HCT116 (cell line): ENCODE results near the gene SANBR. TPM values are rescaled to one million over a fixed set of nuclear protein-coding genes. Genes with fewer than 3 reads are reported as not detected.

ENCODE experiments used
- ATAC-seq: fragments of 200-7000 bp; cut with Tn5 transposase; 2 replicates; pipeline ENCODE4 v1.9.1; 2020; ENCODE audit warnings: mild to moderate bottlenecking, moderate library complexity
- BruUV-seq: library from RNA; stranded (reverse); fragments of 400-500 nt; replicated peaks from 2 replicates; lab custom pipeline; 2021; lab: Mats Ljungman, UMichigan
- CTCF ChIA-PET: fragments of 300-600 bp; sonication (Branson Sonifier 250); formaldehyde crosslinking; loops from one replicate; lab custom pipeline; 2021; ENCODE audit warnings: antibody characterized with exemption; lab: Charles Lee
- POLR2A ChIA-PET: fragments of 300-600, 350-600 bp; sonication (Branson Sonifier 250); formaldehyde crosslinking; loops from one replicate; lab custom pipeline; 2021; ENCODE audit warnings: antibody characterized with exemption; lab: Charles Lee
- RAD21 ChIA-PET, 2 experiments: fragments of 300-600 bp; sonication (Branson Sonifier 250); formaldehyde crosslinking; loops; one replicate each; lab custom pipeline; 2023; ENCODE audit warnings: low total read pairs in 2 of 2; ENCODE audit not compliant: uncharacterized antibody in 2 of 2, unreplicated experiment in 2 of 2, low non-redundant PET in 1 of 2; lab: Charles Lee
- DNase-seq: peaks from one replicate; pipeline ENCODE4 v3.0.0-alpha.2; 2010; ENCODE audit warnings: low read depth, low spot score
- H2AFZ ChIP-seq: fragments of 200-600 bp; shearing (Covaris generic), sonication (generic); 2 replicates; pipeline ENCODE4 v1.6.1; 2017; ENCODE audit warnings: low read depth, mixed run types, mixed read lengths, antibody characterized with exemption, low read length; ENCODE audit not compliant: poor library complexity, severe bottlenecking
- H3K27ac ChIP-seq: 2 replicates; pipeline ENCODE4 v1.5.1; 2012; ENCODE audit warnings: low read depth, low read length
- H3K27me3 ChIP-seq: fragments of 200-600 bp; sonication (generic); 2 replicates; pipeline ENCODE4 v1.6.1; 2016; ENCODE audit warnings: mixed run types, low read length, mixed read lengths; ENCODE audit not compliant: insufficient read depth
- H3K36me3 ChIP-seq, 2 experiments: fragments of 200-500 bp in 1 of 2; fragments of 200-600 bp in 1 of 2; sonication (Bioruptor generic) in 1 of 2; sonication (generic) in 1 of 2; 2 replicates each; pipeline versions ENCODE4 v1.5.1 to v1.6.1; 2014 to 2016; ENCODE audit warnings: low read length in 2 of 2, inconsistent platforms in 1 of 2, mixed read lengths in 1 of 2, mixed run types in 1 of 2; ENCODE audit not compliant: insufficient read depth in 2 of 2, control insufficient read depth in 1 of 2
- H3K4me1 ChIP-seq, 2 experiments: fragments of 200-600 bp in 1 of 2; sonication (generic) in 1 of 2; 2 replicates each; pipeline versions ENCODE4 v1.5.1 to v1.6.1; 2012 to 2017; ENCODE audit warnings: low read length in 2 of 2, inconsistent platforms in 1 of 2, mild to moderate bottlenecking in 1 of 2, mixed read lengths in 1 of 2, mixed run types in 1 of 2, moderate library complexity in 1 of 2; ENCODE audit not compliant: insufficient read depth in 2 of 2, control insufficient read depth in 1 of 2
- H3K4me2 ChIP-seq: fragments of 200-600 bp; sonication (generic); 2 replicates; pipeline ENCODE4 v1.6.1; 2017; ENCODE audit warnings: mixed run types, low read length, mixed read lengths
- H3K4me3 ChIP-seq, 2 experiments: fragments of 200-600 bp in 1 of 2; sonication (generic) in 1 of 2; replicated peaks in 1 of 2; 2 replicates each; pipeline ENCODE4 v1.5.1; 2011 to 2016; ENCODE audit warnings: low read length in 2 of 2, control low read depth in 1 of 2, low read depth in 1 of 2, mild to moderate bottlenecking in 1 of 2, mixed read lengths in 1 of 2, mixed run types in 1 of 2
- H3K79me2 ChIP-seq: fragments of 200-600 bp; sonication (generic); 2 replicates; pipeline ENCODE4 v1.6.1; 2017; ENCODE audit warnings: mild to moderate bottlenecking, mixed run types, low read length, moderate library complexity, mixed read lengths; ENCODE audit not compliant: insufficient read depth
- H3K9ac ChIP-seq: fragments of 200-600 bp; sonication (generic); 2 replicates; pipeline ENCODE4 v1.6.1; 2016; ENCODE audit warnings: low read length, mixed read lengths
- H3K9me2 ChIP-seq: fragments of 200-600 bp; sonication (generic), shearing (Covaris generic); 2 replicates; pipeline ENCODE4 v1.6.1; 2017; ENCODE audit warnings: mixed run types, mild to moderate bottlenecking, moderate library complexity; ENCODE audit not compliant: insufficient read depth
- H3K9me3 ChIP-seq, 2 experiments: fragments of 200-500 bp in 1 of 2; fragments of 200-600 bp in 1 of 2; sonication (Bioruptor generic) in 1 of 2; sonication (generic) in 1 of 2; 2 replicates each; pipeline ENCODE4 v1.6.1; 2014 to 2017; ENCODE audit warnings: low read length in 2 of 2, mixed read lengths in 2 of 2, inconsistent platforms in 1 of 2, low read depth in 1 of 2, mild to moderate bottlenecking in 1 of 2, mixed run types in 1 of 2, moderate library complexity in 1 of 2; ENCODE audit not compliant: control insufficient read depth in 1 of 2, insufficient read depth in 1 of 2
- H4K20me1 ChIP-seq: fragments of 200-600 bp; sonication (generic), shearing (Covaris generic); 2 replicates; pipeline ENCODE4 v1.6.1; 2017; ENCODE audit warnings: mixed run types, mild to moderate bottlenecking, moderate library complexity; ENCODE audit not compliant: insufficient read depth
- CBX3 ChIP-seq: IDR thresholded peaks from 2 replicates; pipeline ENCODE4 v1.6.1; 2012; ENCODE audit warnings: low read depth
- CTCF ChIP-seq, 3 experiments: fragments of 200-600 bp in 1 of 3; sonication (generic) in 1 of 3; IDR thresholded peaks in 2 of 3; conservative IDR thresholded peaks in 1 of 3; 2 replicates each; pipeline ENCODE4 v1.5.1; 2012 to 2017; ENCODE audit warnings: low read depth in 2 of 3, low read length in 2 of 3, antibody characterized with exemption in 1 of 3, borderline replicate concordance in 1 of 3, control low read depth in 1 of 3, mild to moderate bottlenecking in 1 of 3, mixed read lengths in 1 of 3, mixed run types in 1 of 3, moderate library complexity in 1 of 3; ENCODE audit not compliant: insufficient read depth in 1 of 3
- EGR1 ChIP-seq: IDR thresholded peaks from 2 replicates; pipeline ENCODE4 v1.6.1; 2012; ENCODE audit warnings: low read depth
- ELF1 ChIP-seq: IDR thresholded peaks from 2 replicates; pipeline ENCODE4 v1.6.1; 2012; ENCODE audit warnings: low read depth, borderline replicate concordance
- EZH2phosphoT487 ChIP-seq: fragments of 200-600 bp; IDR thresholded peaks from 2 replicates; pipeline ENCODE4 v1.6.1; 2018; ENCODE audit warnings: antibody characterized with exemption, borderline replicate concordance
- FOSL1 ChIP-seq: IDR thresholded peaks from 2 replicates; pipeline ENCODE4 v1.6.1; 2012; ENCODE audit warnings: low read depth
- MAX ChIP-seq: IDR thresholded peaks from 2 replicates; pipeline ENCODE4 v1.6.1; 2012
- POLR2A ChIP-seq: IDR thresholded peaks from 2 replicates; pipeline ENCODE4 v1.7.0; 2011; ENCODE audit warnings: borderline replicate concordance; ENCODE audit not compliant: insufficient read depth, insufficient read length; ENCODE audit errors: extremely low read depth
- POLR2AphosphoS5 ChIP-seq: IDR thresholded peaks from 2 replicates; pipeline ENCODE4 v1.6.1; 2011; ENCODE audit warnings: mild to moderate bottlenecking, low read depth, low read length, moderate library complexity
- RAD21 ChIP-seq: IDR thresholded peaks from 2 replicates; pipeline ENCODE4 v1.6.1; 2012; ENCODE audit warnings: low read depth, mild to moderate bottlenecking
- SIN3A ChIP-seq: IDR thresholded peaks from 2 replicates; pipeline ENCODE4 v1.6.1; 2012; ENCODE audit warnings: low read depth
- SP1 ChIP-seq: IDR thresholded peaks from 2 replicates; pipeline ENCODE4 v1.6.1; 2012; ENCODE audit warnings: low read depth
- TCF7L2 ChIP-seq: IDR thresholded peaks from 2 replicates; pipeline ENCODE4 v1.7.0; 2011; ENCODE audit warnings: borderline replicate concordance, inconsistent platforms; ENCODE audit not compliant: insufficient read depth, insufficient read length; ENCODE audit errors: extremely low read depth
- ZFX ChIP-seq: fragments of 450-650 bp; IDR thresholded peaks from 2 replicates; pipeline ENCODE4 v1.6.1; 2017
- ZNF274 ChIP-seq: fragments of 200-500 bp; sonication (Bioruptor generic); IDR thresholded peaks from 2 replicates; pipeline ENCODE4 v1.6.1; 2014; ENCODE audit warnings: mild to moderate bottlenecking, low read depth, low read length, inconsistent platforms
- intact Hi-C: fragments of 100-400 bp; cut with micrococcal nuclease; formaldehyde crosslinking; loops from 2 replicates; pipeline ENCODE4 v1.10.0; 2022
- total RNA-seq: library from RNA; stranded (reverse); gene quantifications from one replicate; pipeline ENCODE4 v1.2.1, GENCODE V29; 2021; ENCODE audit not compliant: unreplicated experiment
- TF ChIP-seq, protein P1 (sequence below): IDR thresholded peaks from 2 replicates; pipeline ENCODE4 v1.6.1; 2012
- TF ChIP-seq, protein P2 (sequence below): IDR thresholded peaks from 2 replicates; pipeline ENCODE4 v1.6.1; 2012; ENCODE audit warnings: low read depth

The SANBR gene
- total RNA-seq, 1 experiment from 2014 or later: 4.6 TPM

DNA sequence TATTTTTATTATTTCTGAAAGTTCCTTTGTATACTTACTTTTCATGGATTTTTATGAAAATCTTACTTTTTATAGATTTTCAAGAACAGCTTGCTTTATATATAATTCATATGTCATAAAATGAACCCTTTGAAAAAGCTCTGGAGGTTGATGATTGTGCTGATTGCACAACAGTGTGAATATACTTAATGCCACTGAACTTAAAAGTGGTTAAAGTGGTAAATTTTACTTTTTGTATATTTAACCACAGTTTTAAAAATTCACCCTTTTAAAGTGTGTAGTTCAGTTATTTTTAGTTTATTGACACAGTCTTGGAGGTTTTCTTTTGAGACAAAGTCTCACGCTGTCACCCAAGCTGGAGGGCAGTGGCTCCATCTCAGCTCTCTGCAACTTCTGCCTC is 8.4 kb downstream of the SANBR start:
- no peak overlapping the region for H3K9ac ChIP-seq
- BruUV-seq: no TSS peak
- ATAC-seq: no peak
- no peaks in the 10 kb centered on the region for H3K9me2 ChIP-seq
- intact Hi-C loops: no loop called here
- peaks cover 0 to 2% of the 10 kb centered on the region in 2 experiments; a peak in 1 of 4 replicates for H3K36me3 ChIP-seq
- DNase-seq: no peak
- H3K4me3 ChIP-seq: no peak overlapping the region
- H3K4me2 ChIP-seq: no peak overlapping the region
- POLR2A ChIA-PET: no interaction called here
- no peak overlapping the region for H3K27ac ChIP-seq
- no peak overlapping the region for H2AFZ ChIP-seq
- H3K9me3 ChIP-seq: no peaks in the 10 kb centered on the region
- RAD21 ChIA-PET: no interaction called here
- no peaks in the 10 kb centered on the region for H3K79me2 ChIP-seq
- no peaks in the 10 kb centered on the region for H3K27me3 ChIP-seq
- TF ChIP-seq, protein P1, sequence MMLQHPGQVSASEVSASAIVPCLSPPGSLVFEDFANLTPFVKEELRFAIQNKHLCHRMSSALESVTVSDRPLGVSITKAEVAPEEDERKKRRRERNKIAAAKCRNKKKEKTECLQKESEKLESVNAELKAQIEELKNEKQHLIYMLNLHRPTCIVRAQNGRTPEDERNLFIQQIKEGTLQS: no peak
- no peak for TF ChIP-seq FOSL1
- TF ChIP-seq POLR2AphosphoS5: no peak
- no peak for TF ChIP-seq EGR1
- no peak for TF ChIP-seq SIN3A
- TF ChIP-seq ELF1: no peak
- TF ChIP-seq, protein P2, sequence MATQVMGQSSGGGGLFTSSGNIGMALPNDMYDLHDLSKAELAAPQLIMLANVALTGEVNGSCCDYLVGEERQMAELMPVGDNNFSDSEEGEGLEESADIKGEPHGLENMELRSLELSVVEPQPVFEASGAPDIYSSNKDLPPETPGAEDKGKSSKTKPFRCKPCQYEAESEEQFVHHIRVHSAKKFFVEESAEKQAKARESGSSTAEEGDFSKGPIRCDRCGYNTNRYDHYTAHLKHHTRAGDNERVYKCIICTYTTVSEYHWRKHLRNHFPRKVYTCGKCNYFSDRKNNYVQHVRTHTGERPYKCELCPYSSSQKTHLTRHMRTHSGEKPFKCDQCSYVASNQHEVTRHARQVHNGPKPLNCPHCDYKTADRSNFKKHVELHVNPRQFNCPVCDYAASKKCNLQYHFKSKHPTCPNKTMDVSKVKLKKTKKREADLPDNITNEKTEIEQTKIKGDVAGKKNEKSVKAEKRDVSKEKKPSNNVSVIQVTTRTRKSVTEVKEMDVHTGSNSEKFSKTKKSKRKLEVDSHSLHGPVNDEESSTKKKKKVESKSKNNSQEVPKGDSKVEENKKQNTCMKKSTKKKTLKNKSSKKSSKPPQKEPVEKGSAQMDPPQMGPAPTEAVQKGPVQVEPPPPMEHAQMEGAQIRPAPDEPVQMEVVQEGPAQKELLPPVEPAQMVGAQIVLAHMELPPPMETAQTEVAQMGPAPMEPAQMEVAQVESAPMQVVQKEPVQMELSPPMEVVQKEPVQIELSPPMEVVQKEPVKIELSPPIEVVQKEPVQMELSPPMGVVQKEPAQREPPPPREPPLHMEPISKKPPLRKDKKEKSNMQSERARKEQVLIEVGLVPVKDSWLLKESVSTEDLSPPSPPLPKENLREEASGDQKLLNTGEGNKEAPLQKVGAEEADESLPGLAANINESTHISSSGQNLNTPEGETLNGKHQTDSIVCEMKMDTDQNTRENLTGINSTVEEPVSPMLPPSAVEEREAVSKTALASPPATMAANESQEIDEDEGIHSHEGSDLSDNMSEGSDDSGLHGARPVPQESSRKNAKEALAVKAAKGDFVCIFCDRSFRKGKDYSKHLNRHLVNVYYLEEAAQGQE: no peak
- no peak for TF ChIP-seq CTCF (IDR thresholded peaks at IDR 0.05 in 2 of 3, conservative IDR thresholded peaks at IDR 0.05 in 1 of 3; ENCODE audit: borderline replicate concordance in 1 of 3, insufficient read depth in 1 of 3, low read depth in 2 of 3, low read length in 2 of 3)
- no peak for TF ChIP-seq ZFX
- TF ChIP-seq SP1: no peak
- no peak for TF ChIP-seq TCF7L2
- TF ChIP-seq MAX: no peak
- TF ChIP-seq RAD21: no peak
- TF ChIP-seq ZNF274: no peak
- TF ChIP-seq POLR2A: no peak
- TF ChIP-seq EZH2phosphoT487: no peak
- TF ChIP-seq CBX3: no peak
- TF ChIP-seq, all 23 proteins: peak for 0
- Histone ChIP-seq H4K20me1 (no peaks in the 10 kb centered on the region), H3K4me1 (peaks cover 0 to 5% of the 10 kb centered on the region in 2 experiments; a peak in 1 of 4 replicates)
- CTCF ChIA-PET: no interaction called here
